SH-SY5Y (cell line): Measurements from ENCODE around the gene DNAI7.

Experiments
- GATA2 ChIP-seq: IDR thresholded peaks from 2 replicates; pipeline ENCODE4 v1.6.1; 2011; ENCODE audit warnings: mild to moderate bottlenecking, low read depth, low read length
- GATA3 ChIP-seq: IDR thresholded peaks from 2 replicates; pipeline ENCODE4 v1.6.1; 2011; ENCODE audit warnings: low read depth, mild to moderate bottlenecking, low read length, moderate library complexity

GRCh38 chr12:25208554-25208953, 13.6 kb upstream of the DNAI7 start:
- no peak for TF ChIP-seq GATA2
- TF ChIP-seq GATA3: no peak
